ENCODE data around the gene KNCN. TPM values are rescaled to one million over a fixed set of nuclear protein-coding genes. Genes with fewer than 3 reads are reported as not detected.

KNCN gene
- polyA plus RNA-seq, 1 experiment, result not detected

DNA sequence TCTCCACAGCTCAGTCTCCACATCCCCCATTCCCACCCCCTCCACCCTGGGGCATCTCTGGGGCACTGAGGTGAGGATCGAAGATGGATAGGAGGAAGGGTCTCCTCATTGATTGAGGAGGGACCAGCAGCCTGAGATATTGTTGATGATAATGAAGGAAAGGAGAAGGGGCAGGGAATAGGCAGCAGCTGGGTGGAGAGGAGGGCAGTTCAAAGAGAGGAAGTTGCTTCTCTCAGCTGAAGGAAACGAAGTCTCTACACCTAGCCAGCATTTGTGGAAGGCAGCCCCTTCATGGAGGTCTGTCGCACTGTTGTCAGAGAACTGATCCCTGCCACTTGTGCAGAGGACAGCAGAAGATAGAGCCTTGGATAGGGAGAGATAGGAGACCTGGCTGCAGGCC is 5.7 kb downstream of the KNCN start:
- ChIA-PET CTCF (interaction anchor here (0.8 to 4.9 kb wide), 5 partner anchors 10 to 99 kb away, joined by 3 to 76 read pairs (median 5); a partner anchor contains a TSS), POLR2A (no interaction called here)
- TF ChIP-seq, protein P1, sequence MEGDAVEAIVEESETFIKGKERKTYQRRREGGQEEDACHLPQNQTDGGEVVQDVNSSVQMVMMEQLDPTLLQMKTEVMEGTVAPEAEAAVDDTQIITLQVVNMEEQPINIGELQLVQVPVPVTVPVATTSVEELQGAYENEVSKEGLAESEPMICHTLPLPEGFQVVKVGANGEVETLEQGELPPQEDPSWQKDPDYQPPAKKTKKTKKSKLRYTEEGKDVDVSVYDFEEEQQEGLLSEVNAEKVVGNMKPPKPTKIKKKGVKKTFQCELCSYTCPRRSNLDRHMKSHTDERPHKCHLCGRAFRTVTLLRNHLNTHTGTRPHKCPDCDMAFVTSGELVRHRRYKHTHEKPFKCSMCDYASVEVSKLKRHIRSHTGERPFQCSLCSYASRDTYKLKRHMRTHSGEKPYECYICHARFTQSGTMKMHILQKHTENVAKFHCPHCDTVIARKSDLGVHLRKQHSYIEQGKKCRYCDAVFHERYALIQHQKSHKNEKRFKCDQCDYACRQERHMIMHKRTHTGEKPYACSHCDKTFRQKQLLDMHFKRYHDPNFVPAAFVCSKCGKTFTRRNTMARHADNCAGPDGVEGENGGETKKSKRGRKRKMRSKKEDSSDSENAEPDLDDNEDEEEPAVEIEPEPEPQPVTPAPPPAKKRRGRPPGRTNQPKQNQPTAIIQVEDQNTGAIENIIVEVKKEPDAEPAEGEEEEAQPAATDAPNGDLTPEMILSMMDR (IDR thresholded peaks at IDR 0.05; ENCODE audit: low read depth, low read length), result no peak
- DNase-seq (ENCODE audit: low read depth, low spot score), result no peak
- Histone ChIP-seq H3K4me3 (ENCODE audit: low read depth, low read length) (no peak overlapping the region), H3K27me3 (ENCODE audit: control insufficient read depth, insufficient read depth, low read length) (peaks cover 58% of the 10 kb centered on the region), H3K9me3 (ENCODE audit: control insufficient read depth, insufficient read depth, low read length) (no peaks in the 10 kb centered on the region; the same call in 1 of the 2 replicates), H3K27ac (ENCODE audit: low read depth, low read length) (no peak overlapping the region)

DNA sequence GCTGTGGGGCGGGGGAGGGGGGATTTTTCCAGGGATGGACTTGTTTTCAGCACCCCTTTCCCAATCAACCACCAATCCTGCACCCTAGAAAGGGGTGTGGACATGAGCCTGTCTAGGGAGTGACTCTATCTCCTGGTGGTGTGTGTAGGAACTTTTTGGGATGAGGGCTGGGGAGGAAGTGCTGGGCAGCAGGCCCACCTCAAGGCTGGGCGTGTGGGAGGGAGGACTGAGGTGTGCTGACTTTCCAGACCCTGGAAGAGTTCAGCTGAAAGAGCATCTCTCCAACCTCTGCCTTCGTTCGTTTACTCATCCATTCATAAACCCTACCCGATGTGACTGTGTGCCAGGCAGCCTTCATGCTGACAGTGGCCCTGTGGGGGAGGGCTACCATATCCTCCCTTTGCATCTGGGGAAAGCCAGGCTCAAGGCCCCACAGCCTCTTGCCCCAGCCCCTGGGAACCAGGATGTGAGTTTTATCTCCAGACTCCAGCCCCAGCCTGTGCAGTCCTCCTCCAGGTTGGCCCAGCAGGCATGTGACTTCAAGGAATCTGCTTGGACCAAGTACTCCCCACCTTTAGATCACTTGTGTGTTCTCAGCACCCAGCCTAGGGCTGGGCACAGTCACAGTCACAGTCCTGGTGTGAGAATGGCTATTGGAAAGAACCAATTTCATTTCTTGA is 6.7 kb downstream of the KNCN start:
- Histone ChIP-seq H3K27ac (ENCODE audit: low read depth, low read length) (no peak overlapping the region), H3K9me3 (ENCODE audit: control insufficient read depth, insufficient read depth, low read length) (no peaks in the 10 kb centered on the region), H3K27me3 (ENCODE audit: control insufficient read depth, insufficient read depth, low read length) (peaks cover 56% of the 10 kb centered on the region), H3K4me3 (ENCODE audit: low read depth, low read length) (no peak overlapping the region)
- DNase-seq (ENCODE audit: low read depth, low spot score), result no peak
- ChIA-PET CTCF (interaction anchor here (0.5 to 4.9 kb wide), 7 partner anchors 9 to 98 kb away, joined by 3 to 76 read pairs (median 4); a partner anchor contains a TSS), POLR2A (no interaction called here)
- TF ChIP-seq, protein P1 (IDR thresholded peaks at IDR 0.05; ENCODE audit: low read depth, low read length), result no peak

GRCh38 chr1:46543761-46544560 is 7.5 kb downstream of the KNCN start:
- Histone ChIP-seq H3K4me3 (ENCODE audit: low read depth, low read length) (no peak overlapping the region), H3K27ac (ENCODE audit: low read depth, low read length) (no peak overlapping the region), H3K9me3 (ENCODE audit: control insufficient read depth, insufficient read depth, low read length) (no peaks in the 10 kb centered on the region), H3K27me3 (ENCODE audit: control insufficient read depth, insufficient read depth, low read length) (peaks cover 50% of the 10 kb centered on the region)
- TF ChIP-seq, protein P1 (IDR thresholded peaks at IDR 0.05; ENCODE audit: low read depth, low read length), result no peak
- DNase-seq (ENCODE audit: low read depth, low spot score), result no peak
- ChIA-PET POLR2A (no interaction called here), CTCF (interaction anchor here (0.5 to 4.9 kb wide), 5 partner anchors 8 to 173 kb away, joined by 4 to 76 read pairs (median 7); a partner anchor contains a TSS)

DNA sequence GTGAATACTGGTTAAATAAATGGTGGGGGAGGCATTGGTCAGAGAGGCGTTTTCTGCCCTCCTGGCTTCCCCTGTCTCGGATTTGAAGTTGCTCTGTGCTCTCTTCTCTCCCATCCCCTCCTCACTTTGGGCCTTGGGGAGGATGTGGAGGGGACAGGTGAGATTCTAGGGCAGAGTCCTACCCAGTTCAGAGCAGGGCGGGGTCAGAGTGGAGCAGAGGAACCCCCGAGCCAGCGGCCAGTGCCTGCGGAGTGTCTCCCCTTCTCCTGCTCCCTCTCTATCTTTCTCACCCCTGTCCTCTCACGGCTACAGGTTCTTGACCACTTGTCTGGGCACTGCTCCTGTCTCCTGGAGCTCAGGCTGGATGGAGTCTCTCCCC is 8.1 kb downstream of the KNCN start:
- no peak for DNase-seq (ENCODE audit: low read depth, low spot score)
- no peak overlapping the region for H3K4me3 ChIP-seq (ENCODE audit: low read depth, low read length)
- CTCF ChIA-PET, result interaction anchor here (0.5 to 1.8 kb wide), 3 partner anchors 15 to 172 kb away, joined by 4 to 7 read pairs (median 4); no protein-coding TSS in a partner anchor
- TF ChIP-seq, protein P1 (IDR thresholded peaks at IDR 0.05; ENCODE audit: low read depth, low read length), result no peak
- POLR2A ChIA-PET, result no interaction called here
- H3K27ac ChIP-seq (ENCODE audit: low read depth, low read length), result no peak overlapping the region
- no peaks in the 10 kb centered on the region for H3K9me3 ChIP-seq (ENCODE audit: control insufficient read depth, insufficient read depth, low read length)
- H3K27me3 ChIP-seq (ENCODE audit: control insufficient read depth, insufficient read depth, low read length), result peaks cover 56% of the 10 kb centered on the region

Measured in AG04450 (cell line).